HEK293 (cell line): Measurements from ENCODE around the gene PLEKHG3.

ENCODE experiments used
- CTCF ChIA-PET: fragments of 350-600 bp; formaldehyde crosslinking; extraction: SDS; loops from one replicate; lab custom pipeline; 2021; ENCODE audit warnings: antibody characterized with exemption; lab: Yijun Ruan, JAX
- POLR2A ChIA-PET: fragments of 300-600 bp; formaldehyde crosslinking; extraction: SDS; loops from one replicate; lab custom pipeline; 2020; ENCODE audit warnings: antibody characterized with exemption, inconsistent platforms; lab: Yijun Ruan, JAX
- H3K27ac ChIP-seq: fragments of 200-500 bp; sonication (Bioruptor generic); 2 replicates; pipeline ENCODE4 v1.5.1; 2014; ENCODE audit warnings: low read depth, low read length, control low read depth, inconsistent platforms; ENCODE audit errors: extremely low read depth
- H3K36me3 ChIP-seq, 2 experiments: fragments of 200-500 bp in 1 of 2; sonication (Bioruptor generic) in 1 of 2; 1 replicate in 1 of 2; 2 replicates in 1 of 2; pipeline ENCODE4 v1.5.1; 2014 to 2017; ENCODE audit warnings: inconsistent platforms in 2 of 2, low read length in 2 of 2; ENCODE audit not compliant: control insufficient read depth in 2 of 2, insufficient read depth in 1 of 2
- H3K4me1 ChIP-seq: fragments of 200-500 bp; sonication (Bioruptor generic); 2 replicates; pipeline ENCODE4 v1.5.1; 2014; ENCODE audit warnings: mild to moderate bottlenecking, low read length, inconsistent platforms; ENCODE audit not compliant: control insufficient read depth, insufficient read depth
- H3K4me3 ChIP-seq: 2 replicates; pipeline ENCODE4 v1.5.1; 2011; ENCODE audit warnings: low read depth, mild to moderate bottlenecking, control low read depth, low read length, moderate library complexity
- H3K9me3 ChIP-seq: fragments of 200-500 bp; sonication (Bioruptor generic); 2 replicates; pipeline ENCODE4 v1.5.1; 2014; ENCODE audit warnings: low read depth, low read length, inconsistent platforms; ENCODE audit not compliant: control insufficient read depth, insufficient read depth
- GLIS1 ChIP-seq: fragments of 450-650 bp; formaldehyde crosslinking; IDR thresholded peaks from 2 replicates; pipeline ENCODE4 v1.5.1; 2016; ENCODE audit warnings: missing biosample characterization, missing genetic modification characterization
- HOXC10 ChIP-seq: sonication (generic); formaldehyde crosslinking; IDR thresholded peaks from 2 replicates; pipeline ENCODE4 v1.8.1; 2023; ENCODE audit warnings: mild to moderate bottlenecking, missing genetic modification reagents
- HOXD13 ChIP-seq: sonication (generic); formaldehyde crosslinking; IDR thresholded peaks from 2 replicates; pipeline ENCODE4 v1.8.0; 2022; ENCODE audit warnings: missing genetic modification reagents, borderline replicate concordance
- IKZF3 ChIP-seq: fragments of 450-650 bp; IDR thresholded peaks from 2 replicates; pipeline ENCODE4 v1.5.0; 2018; ENCODE audit warnings: missing biosample characterization, mild to moderate bottlenecking, missing genetic modification characterization, moderate library complexity
- KLF7 ChIP-seq: fragments of 450-650 bp; formaldehyde crosslinking; IDR thresholded peaks from 2 replicates; pipeline ENCODE4 v1.5.1; 2016; ENCODE audit warnings: missing biosample characterization, missing genetic modification characterization, borderline replicate concordance
- SCRT1 ChIP-seq: fragments of 450-650 bp; formaldehyde crosslinking; IDR thresholded peaks from 2 replicates; pipeline ENCODE4 v1.5.1; 2016; ENCODE audit warnings: missing biosample characterization, missing genetic modification characterization, borderline replicate concordance
- SETDB1 ChIP-seq: IDR thresholded peaks from one replicate; pipeline ENCODE4 v1.6.1; 2017; ENCODE audit warnings: mild to moderate bottlenecking, low read length, moderate library complexity, mixed read lengths; ENCODE audit not compliant: insufficient read length
- TCF7L2 ChIP-seq: IDR thresholded peaks from 2 replicates; pipeline ENCODE4 v1.6.1; 2011; ENCODE audit warnings: low read depth, mild to moderate bottlenecking, inconsistent platforms, low read length, moderate library complexity, borderline replicate concordance
- ZBTB1 ChIP-seq: fragments of 450-650 bp; formaldehyde crosslinking; IDR thresholded peaks from 2 replicates; pipeline ENCODE4 v1.5.1; 2016; ENCODE audit warnings: missing biosample characterization, missing genetic modification characterization
- ZFP3 ChIP-seq: fragments of 450-650 bp; formaldehyde crosslinking; IDR thresholded peaks from 2 replicates; pipeline ENCODE4 v1.5.1; 2016; ENCODE audit warnings: low read depth, missing biosample characterization, missing genetic modification characterization
- ZFP41 ChIP-seq: fragments of 450-650 bp; formaldehyde crosslinking; IDR thresholded peaks from 2 replicates; pipeline ENCODE4 v1.5.1; 2016; ENCODE audit warnings: missing biosample characterization, missing genetic modification characterization, borderline replicate concordance
- ZNF10 ChIP-seq: fragments of 450-650 bp; formaldehyde crosslinking; IDR thresholded peaks from 2 replicates; pipeline ENCODE4 v1.5.1; 2017; ENCODE audit warnings: missing biosample characterization, missing genetic modification characterization
- ZNF174 ChIP-seq: fragments of 450-650 bp; formaldehyde crosslinking; IDR thresholded peaks from 2 replicates; pipeline ENCODE4 v1.5.0; 2017; ENCODE audit warnings: missing biosample characterization, mild to moderate bottlenecking, missing genetic modification characterization
- ZNF23 ChIP-seq: fragments of 450-650 bp; formaldehyde crosslinking; IDR thresholded peaks from 2 replicates; pipeline ENCODE4 v1.5.1; 2016; ENCODE audit warnings: missing biosample characterization, missing genetic modification characterization, borderline replicate concordance
- ZNF354C ChIP-seq: fragments of 450-650 bp; formaldehyde crosslinking; IDR thresholded peaks from 2 replicates; pipeline ENCODE4 v1.5.1; 2016; ENCODE audit warnings: missing biosample characterization, missing genetic modification characterization, low read depth, borderline replicate concordance
- ZNF366 ChIP-seq: fragments of 450-650 bp; formaldehyde crosslinking; conservative IDR thresholded peaks from 2 replicates; pipeline ENCODE4 v1.5.1; 2016; ENCODE audit warnings: missing biosample characterization, missing genetic modification characterization
- ZNF391 ChIP-seq: fragments of 450-650 bp; formaldehyde crosslinking; IDR thresholded peaks from 2 replicates; pipeline ENCODE4 v1.5.1; 2016; ENCODE audit warnings: low read depth, missing biosample characterization, missing genetic modification characterization, borderline replicate concordance
- ZNF423 ChIP-seq: fragments of 450-650 bp; formaldehyde crosslinking; IDR thresholded peaks from 2 replicates; pipeline ENCODE4 v1.5.1; 2016; ENCODE audit warnings: missing biosample characterization, missing genetic modification characterization
- ZNF473 ChIP-seq: fragments of 450-650 bp; formaldehyde crosslinking; IDR thresholded peaks from 2 replicates; pipeline ENCODE4 v1.5.1; 2017; ENCODE audit warnings: missing biosample characterization, missing genetic modification characterization
- ZNF548 ChIP-seq: fragments of 450-650 bp; formaldehyde crosslinking; IDR thresholded peaks from 2 replicates; pipeline ENCODE4 v1.5.1; 2016; ENCODE audit warnings: missing biosample characterization, missing genetic modification characterization
- ZNF610 ChIP-seq: fragments of 450-650 bp; formaldehyde crosslinking; IDR thresholded peaks from 2 replicates; pipeline ENCODE4 v1.5.1; 2016; ENCODE audit warnings: missing biosample characterization, missing genetic modification characterization, borderline replicate concordance
- ZNF629 ChIP-seq: fragments of 450-650 bp; formaldehyde crosslinking; IDR thresholded peaks from 2 replicates; pipeline ENCODE4 v1.5.1; 2017; ENCODE audit warnings: missing biosample characterization, missing genetic modification characterization
- ZNF707 ChIP-seq: fragments of 450-650 bp; formaldehyde crosslinking; IDR thresholded peaks from 2 replicates; pipeline ENCODE4 v1.5.1; 2016; ENCODE audit warnings: missing biosample characterization, missing genetic modification characterization
- ZNF747 ChIP-seq: fragments of 450-650 bp; formaldehyde crosslinking; IDR thresholded peaks from 2 replicates; pipeline ENCODE4 v1.5.1; 2016; ENCODE audit warnings: missing biosample characterization, missing genetic modification characterization
- ZNF76 ChIP-seq: fragments of 450-650 bp; formaldehyde crosslinking; IDR thresholded peaks from 2 replicates; pipeline ENCODE4; 2016; ENCODE audit warnings: low read depth, missing biosample characterization, missing genetic modification characterization, borderline replicate concordance
- ZNF776 ChIP-seq: fragments of 450-650 bp; formaldehyde crosslinking; IDR thresholded peaks from 2 replicates; pipeline ENCODE4 v1.5.0; 2017; ENCODE audit warnings: missing biosample characterization, missing genetic modification characterization, borderline replicate concordance
- TF ChIP-seq, protein P1 (sequence below): fragments of 450-650 bp; formaldehyde crosslinking; IDR thresholded peaks from 2 replicates; pipeline ENCODE4 v1.5.1; 2016; ENCODE audit warnings: missing biosample characterization, missing genetic modification characterization
- TF ChIP-seq, protein P2 (sequence below): fragments of 450-650 bp; formaldehyde crosslinking; conservative IDR thresholded peaks from 2 replicates; pipeline ENCODE4 v1.5.1; 2016; ENCODE audit warnings: low read depth, missing biosample characterization, missing genetic modification characterization
- TF ChIP-seq, protein P3 (sequence below): fragments of 450-650 bp; formaldehyde crosslinking; optimal IDR thresholded peaks from 2 replicates; pipeline ENCODE3; 2016; ENCODE audit warnings: missing biosample characterization, mild to moderate bottlenecking, missing genetic modification characterization
- TF ChIP-seq, protein P4 (sequence below): fragments of 450-650 bp; formaldehyde crosslinking; IDR thresholded peaks from 2 replicates; pipeline ENCODE4 v1.5.1; 2017; ENCODE audit warnings: missing biosample characterization, missing genetic modification characterization

PLEKHG3 gene

DNA sequence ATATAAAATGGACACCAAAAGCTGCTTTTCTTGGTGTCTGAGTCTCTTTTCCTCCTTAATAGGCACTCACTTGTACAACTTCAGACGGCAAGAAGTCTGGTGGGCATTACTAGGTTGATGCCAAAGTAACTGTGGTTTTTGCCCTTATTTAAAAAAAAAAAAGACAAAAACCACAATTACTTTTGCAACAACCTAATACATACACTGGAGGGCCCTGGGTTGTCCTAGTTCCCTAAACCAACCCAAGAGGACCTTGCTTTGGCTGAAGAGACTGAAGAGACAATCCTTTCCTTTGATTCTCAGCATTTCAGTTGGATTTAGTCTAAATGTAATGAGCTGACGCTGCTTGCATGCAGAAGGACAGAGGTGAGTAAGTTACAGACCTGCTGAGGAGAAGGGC, 16.2 kb upstream of the PLEKHG3 start:
- H3K4me3 ChIP-seq = no peak overlapping the region
- no peaks in the 10 kb centered on the region for H3K9me3 ChIP-seq
- H3K4me1 ChIP-seq = peaks cover 5% of the 10 kb centered on the region; the same call in 1 of the 2 replicates
- CTCF ChIA-PET = interaction anchor here (0.5 to 1.0 kb wide), 3 partner anchors 73 to 244 kb away, joined by 3 read pairs; no protein-coding TSS in a partner anchor
- POLR2A ChIA-PET = no interaction called here
- H3K36me3 ChIP-seq = no peaks in the 10 kb centered on the region; a peak in 1 of 3 replicates
- no peak overlapping the region for H3K27ac ChIP-seq
- TF ChIP-seq ZFP41 (tag by site-specific recombination) (no peak), KLF7 (tag by site-specific recombination) (no peak), HOXC10 (CRISPR knock-in tag) (no peak), ZFP3 (tag by site-specific recombination) (no peak), ZNF23 (no peak), ZNF473 (no peak), ZNF776 (no peak)
- TF ChIP-seq, all 188 proteins: peak for 0

DNA sequence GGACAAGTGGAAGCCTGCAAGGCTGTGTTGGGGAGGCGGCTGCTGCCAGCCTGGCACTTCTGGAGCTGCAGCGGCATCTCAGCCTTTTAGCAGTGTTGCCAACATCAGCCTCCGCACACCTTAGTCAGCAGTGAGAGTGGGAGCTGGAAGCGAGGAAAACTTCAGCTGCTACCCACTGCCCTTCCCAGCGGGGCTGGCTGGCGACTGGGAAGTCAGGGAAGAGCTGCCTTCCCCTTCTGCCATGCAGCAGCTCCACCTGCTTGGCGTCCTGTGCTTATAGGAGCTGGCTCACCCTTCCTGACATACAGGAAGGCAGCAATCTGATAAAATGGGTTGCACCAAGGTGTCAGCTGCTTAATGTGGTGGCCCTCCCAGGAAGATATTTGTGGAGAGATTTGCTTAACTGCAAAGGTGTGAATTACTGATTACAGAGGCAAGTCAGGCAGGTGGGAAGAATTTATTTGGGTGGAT, 15.4 kb upstream of the PLEKHG3 start:
- CTCF ChIA-PET = interaction anchor here (1.0 to 1.6 kb wide), 4 partner anchors 17 to 259 kb away, joined by 3 to 5 read pairs (median 4); no protein-coding TSS in a partner anchor

DNA sequence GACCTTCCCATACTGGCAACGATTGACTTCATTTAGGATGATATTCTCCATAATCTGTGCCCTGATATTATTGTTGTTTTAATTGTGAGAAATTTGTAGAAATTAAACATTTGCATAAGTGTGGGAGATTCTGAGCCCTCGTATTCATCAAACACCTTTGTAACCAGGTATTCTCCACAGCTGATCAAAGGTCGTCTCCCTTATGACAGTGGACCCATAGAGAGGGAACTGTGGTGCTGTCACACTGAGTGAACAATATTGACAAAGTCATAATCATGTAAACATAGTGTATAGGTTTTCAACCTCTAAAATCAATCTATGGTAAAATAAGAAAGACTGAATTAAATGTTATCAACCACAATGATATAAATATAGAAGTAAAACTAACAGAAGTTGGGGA, 14.9 kb upstream of the PLEKHG3 start:
- Histone ChIP-seq H3K4me3 (no peak overlapping the region), H3K9me3 (no peaks in the 10 kb centered on the region), H3K4me1 (peaks cover 5% of the 10 kb centered on the region; the same call in 1 of the 2 replicates), H3K27ac (no peak overlapping the region), H3K36me3 (no peaks in the 10 kb centered on the region; a peak in 1 of 3 replicates)
- POLR2A ChIA-PET = no interaction called here
- CTCF ChIA-PET = interaction anchor here (1.1 to 1.6 kb wide), 3 partner anchors 17 to 259 kb away, joined by 3 to 5 read pairs (median 4); no protein-coding TSS in a partner anchor
- TF ChIP-seq TCF7L2 = no peak
- no peak for TF ChIP-seq ZNF707 (tag by site-specific recombination)
- no peak for TF ChIP-seq ZNF354C (tag by site-specific recombination)
- TF ChIP-seq ZNF610 (tag by site-specific recombination) = no peak
- no peak for TF ChIP-seq ZBTB1 (tag by site-specific recombination)
- TF ChIP-seq SCRT1 (tag by site-specific recombination) = no peak
- TF ChIP-seq, protein P1, sequence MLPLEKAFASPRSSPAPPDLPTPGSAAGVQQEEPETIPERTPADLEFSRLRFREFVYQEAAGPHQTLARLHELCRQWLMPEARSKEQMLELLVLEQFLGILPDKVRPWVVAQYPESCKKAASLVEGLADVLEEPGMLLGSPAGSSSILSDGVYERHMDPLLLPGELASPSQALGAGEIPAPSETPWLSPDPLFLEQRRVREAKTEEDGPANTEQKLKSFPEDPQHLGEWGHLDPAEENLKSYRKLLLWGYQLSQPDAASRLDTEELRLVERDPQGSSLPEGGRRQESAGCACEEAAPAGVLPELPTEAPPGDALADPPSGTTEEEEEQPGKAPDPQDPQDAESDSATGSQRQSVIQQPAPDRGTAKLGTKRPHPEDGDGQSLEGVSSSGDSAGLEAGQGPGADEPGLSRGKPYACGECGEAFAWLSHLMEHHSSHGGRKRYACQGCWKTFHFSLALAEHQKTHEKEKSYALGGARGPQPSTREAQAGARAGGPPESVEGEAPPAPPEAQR (tag by site-specific recombination) = no peak
- TF ChIP-seq ZNF423 (tag by site-specific recombination) = no peak
- TF ChIP-seq, protein P2, sequence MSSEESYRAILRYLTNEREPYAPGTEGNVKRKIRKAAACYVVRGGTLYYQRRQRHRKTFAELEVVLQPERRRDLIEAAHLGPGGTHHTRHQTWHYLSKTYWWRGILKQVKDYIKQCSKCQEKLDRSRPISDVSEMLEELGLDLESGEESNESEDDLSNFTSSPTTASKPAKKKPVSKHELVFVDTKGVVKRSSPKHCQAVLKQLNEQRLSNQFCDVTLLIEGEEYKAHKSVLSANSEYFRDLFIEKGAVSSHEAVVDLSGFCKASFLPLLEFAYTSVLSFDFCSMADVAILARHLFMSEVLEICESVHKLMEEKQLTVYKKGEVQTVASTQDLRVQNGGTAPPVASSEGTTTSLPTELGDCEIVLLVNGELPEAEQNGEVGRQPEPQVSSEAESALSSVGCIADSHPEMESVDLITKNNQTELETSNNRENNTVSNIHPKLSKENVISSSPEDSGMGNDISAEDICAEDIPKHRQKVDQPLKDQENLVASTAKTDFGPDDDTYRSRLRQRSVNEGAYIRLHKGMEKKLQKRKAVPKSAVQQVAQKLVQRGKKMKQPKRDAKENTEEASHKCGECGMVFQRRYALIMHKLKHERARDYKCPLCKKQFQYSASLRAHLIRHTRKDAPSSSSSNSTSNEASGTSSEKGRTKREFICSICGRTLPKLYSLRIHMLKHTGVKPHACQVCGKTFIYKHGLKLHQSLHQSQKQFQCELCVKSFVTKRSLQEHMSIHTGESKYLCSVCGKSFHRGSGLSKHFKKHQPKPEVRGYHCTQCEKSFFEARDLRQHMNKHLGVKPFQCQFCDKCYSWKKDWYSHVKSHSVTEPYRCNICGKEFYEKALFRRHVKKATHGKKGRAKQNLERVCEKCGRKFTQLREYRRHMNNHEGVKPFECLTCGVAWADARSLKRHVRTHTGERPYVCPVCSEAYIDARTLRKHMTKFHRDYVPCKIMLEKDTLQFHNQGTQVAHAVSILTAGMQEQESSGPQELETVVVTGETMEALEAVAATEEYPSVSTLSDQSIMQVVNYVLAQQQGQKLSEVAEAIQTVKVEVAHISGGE (tag by site-specific recombination) = no peak
- TF ChIP-seq ZNF76 = no peak
- TF ChIP-seq, protein P3, sequence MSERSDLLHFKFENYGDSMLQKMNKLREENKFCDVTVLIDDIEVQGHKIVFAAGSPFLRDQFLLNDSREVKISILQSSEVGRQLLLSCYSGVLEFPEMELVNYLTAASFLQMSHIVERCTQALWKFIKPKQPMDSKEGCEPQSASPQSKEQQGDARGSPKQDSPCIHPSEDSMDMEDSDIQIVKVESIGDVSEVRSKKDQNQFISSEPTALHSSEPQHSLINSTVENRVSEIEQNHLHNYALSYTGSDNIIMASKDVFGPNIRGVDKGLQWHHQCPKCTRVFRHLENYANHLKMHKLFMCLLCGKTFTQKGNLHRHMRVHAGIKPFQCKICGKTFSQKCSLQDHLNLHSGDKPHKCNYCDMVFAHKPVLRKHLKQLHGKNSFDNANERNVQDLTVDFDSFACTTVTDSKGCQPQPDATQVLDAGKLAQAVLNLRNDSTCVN (tag by site-specific recombination) = no peak
- no peak for TF ChIP-seq IKZF3 (tag by site-specific recombination)
- TF ChIP-seq ZNF747 (tag by site-specific recombination) = no peak
- TF ChIP-seq ZNF10 (tag by site-specific recombination) = no peak
- TF ChIP-seq, protein P4, sequence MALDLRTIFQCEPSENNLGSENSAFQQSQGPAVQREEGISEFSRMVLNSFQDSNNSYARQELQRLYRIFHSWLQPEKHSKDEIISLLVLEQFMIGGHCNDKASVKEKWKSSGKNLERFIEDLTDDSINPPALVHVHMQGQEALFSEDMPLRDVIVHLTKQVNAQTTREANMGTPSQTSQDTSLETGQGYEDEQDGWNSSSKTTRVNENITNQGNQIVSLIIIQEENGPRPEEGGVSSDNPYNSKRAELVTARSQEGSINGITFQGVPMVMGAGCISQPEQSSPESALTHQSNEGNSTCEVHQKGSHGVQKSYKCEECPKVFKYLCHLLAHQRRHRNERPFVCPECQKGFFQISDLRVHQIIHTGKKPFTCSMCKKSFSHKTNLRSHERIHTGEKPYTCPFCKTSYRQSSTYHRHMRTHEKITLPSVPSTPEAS (tag by site-specific recombination) = no peak
- TF ChIP-seq ZNF548 = no peak

More for the DNA sequence above, 15.4 kb upstream of the PLEKHG3 start:
- Histone ChIP-seq H3K36me3 (no peaks in the 10 kb centered on the region; a peak in 1 of 3 replicates), H3K9me3 (no peaks in the 10 kb centered on the region), H3K4me1 (peaks cover 5% of the 10 kb centered on the region; the same call in 1 of the 2 replicates), H3K4me3 (no peak overlapping the region), H3K27ac (no peak overlapping the region)
- TF ChIP-seq ZNF174 (no peak), ZNF391 (tag by site-specific recombination) (no peak), GLIS1 (tag by site-specific recombination) (no peak), ZNF366 (no peak), SETDB1 (no peak), HOXD13 (no peak), HOXC10 (CRISPR knock-in tag) (no peak), ZNF629 (no peak)
- POLR2A ChIA-PET = no interaction called here
